Right lobe of liver (tissue), 4 donors: ENCODE results near the gene INSYN2B.

ENCODE experiments used
- CTCF ChIP-seq, 4 donors: fragments of 200-600 bp in 3 of 4; fragments of 450-650 bp in 1 of 4; IDR thresholded peaks; one replicate each; pipeline versions ENCODE4 v1.5.1 to v1.8.0; 2016 to 2022; ENCODE audit warnings: antibody characterized with exemption in 4 of 4, mild to moderate bottlenecking in 2 of 4
- POLR2A ChIP-seq: fragments of 450-650 bp; IDR thresholded peaks from one replicate; pipeline ENCODE4 v1.6.1; 2017; ENCODE audit warnings: antibody characterized with exemption, mild to moderate bottlenecking
- donor health status: DM: no; HTN: no; CAD: no.
- donor health status: DM: no; HTN: no; CAD: no.
- donor health status: DM: no; HTN: yes; CAD: no.

- TF ChIP-seq CTCF (IDR thresholded peaks at IDR 0.05): no peak
- TF ChIP-seq POLR2A: no peak
Observed at GRCh38 chr5:169867347-169867746, 112.9 kb downstream of the INSYN2B start.
